ENCODE measurements around the gene ADAMTS12. TPM values are rescaled to one million over a fixed set of nuclear protein-coding genes. Genes with fewer than 3 reads are reported as not detected.
"Not testable (repeated sequence)": the region's sequence is repeated elsewhere in the genome, so short reads cannot be mapped to it uniquely, and the experiment has no call there.

Gene ADAMTS12
- 28.7 TPM for total RNA-seq

- DNase-seq, result peak; percentile 78
Observed at GRCh38 chr5:33891788-33892619, at the start of gene ADAMTS12. ADAMTS12 (minus strand) TSS chr5:33891990; CDS start chr5:33891856, 134 bp downstream.

GRCh38 chr5:33941090-33941489 is 49.3 kb upstream of the ADAMTS12 start:
- no peak for DNase-seq

GRCh38 chr5:33939556-33940262 is 47.9 kb upstream of the ADAMTS12 start:
- DNase-seq, result no peak

- DNase-seq, result no peak
Observed at GRCh38 chr5:33938881-33939280, 47.1 kb upstream of the ADAMTS12 start.

GRCh38 chr5:33938507-33938796 is 46.7 kb upstream of the ADAMTS12 start:
- no peak for DNase-seq

- DNase-seq, result no peak
Observed at GRCh38 chr5:33937707-33938506, 46.1 kb upstream of the ADAMTS12 start.

GRCh38 chr5:33937017-33937706 is 45.4 kb upstream of the ADAMTS12 start:
- DNase-seq, result no peak

GRCh38 chr5:33936381-33937016 is 44.7 kb upstream of the ADAMTS12 start, which contains the start of gene RXFP3:
RXFP3 (plus strand) TSS chr5:33936386; CDS start chr5:33936741, 355 bp downstream.
- DNase-seq, result peak; percentile 17

GRCh38 chr5:33936004-33936380 is 44.2 kb upstream of the ADAMTS12 start:
- peak; percentile 78 for DNase-seq

- DNase-seq, result no peak
Observed at GRCh38 chr5:33934176-33934575, 42.4 kb upstream of the ADAMTS12 start.

GRCh38 chr5:33933723-33934169 is 42.0 kb upstream of the ADAMTS12 start:
- no peak for DNase-seq

GRCh38 chr5:33931136-33931535 is 39.3 kb upstream of the ADAMTS12 start:
- DNase-seq, result no peak

- no peak for DNase-seq
Observed at GRCh38 chr5:33929925-33930690, 38.3 kb upstream of the ADAMTS12 start.

- DNase-seq, result no peak
Observed at GRCh38 chr5:33928283-33928682, 36.5 kb upstream of the ADAMTS12 start.

GRCh38 chr5:33927685-33928084 is 35.9 kb upstream of the ADAMTS12 start:
- DNase-seq, result no peak

- no peak for DNase-seq
Observed at GRCh38 chr5:33925278-33925677, 33.5 kb upstream of the ADAMTS12 start.

- DNase-seq, result no peak
Observed at GRCh38 chr5:33921002-33921401, 29.2 kb upstream of the ADAMTS12 start.

GRCh38 chr5:33914844-33915243 is 23.1 kb upstream of the ADAMTS12 start:
- DNase-seq, result not testable (repeated sequence)

- not testable (repeated sequence) for DNase-seq
Observed at GRCh38 chr5:33906248-33906647, 14.5 kb upstream of the ADAMTS12 start.

GRCh38 chr5:33905381-33905780 is 13.6 kb upstream of the ADAMTS12 start:
- DNase-seq, result no peak

GRCh38 chr5:33903118-33903517 is 11.3 kb upstream of the ADAMTS12 start:
- no peak for DNase-seq

Data from tongue (tissue), 2 donors.